ENCODE results near the gene TNKS1BP1.

DNA sequence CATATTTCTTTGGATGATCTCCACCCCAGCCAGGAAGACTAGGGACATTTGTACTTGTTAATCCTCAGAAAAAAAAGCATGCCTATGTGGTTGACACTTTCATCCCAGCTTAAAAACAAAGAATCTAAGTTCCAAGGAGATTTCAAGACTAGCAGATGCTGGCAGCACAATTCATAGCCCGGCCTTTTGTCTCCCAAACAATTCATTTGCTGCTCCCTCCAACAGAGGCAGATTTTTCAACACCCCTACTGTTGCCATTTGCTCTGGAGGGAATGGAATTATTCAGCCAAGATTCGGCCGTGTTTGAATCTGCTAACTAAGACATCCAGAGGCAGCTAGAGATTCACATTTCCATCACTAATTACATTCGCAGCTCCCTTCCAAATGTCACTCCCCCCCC, 28.7 kb upstream of the TNKS1BP1 start:
- TF ChIP-seq JUND (IDR thresholded peaks at IDR 0.05) = no peak
- TF ChIP-seq CTCF (IDR thresholded peaks at IDR 0.05) = no peak
